Peyer's patch (tissue), 4 donors: Measurements from ENCODE around the gene CHST12. TPM values are rescaled to one million over a fixed set of nuclear protein-coding genes. Genes with fewer than 3 reads are reported as not detected.

Experiments
- DNase-seq, 3 donors: peaks; one replicate each; pipeline ENCODE4 v3.0.0-alpha.2; 2017 to 2019
- H3K27ac ChIP-seq, 4 donors: fragments of 200-600 bp; sonication (generic); one replicate each; pipeline ENCODE4 v1.5.1; 2016 to 2019
- H3K27me3 ChIP-seq, 2 donors: fragments of 200-600 bp; sonication (generic); one replicate each; pipeline ENCODE4 v1.5.1; 2019
- H3K36me3 ChIP-seq, 3 donors: fragments of 200-600 bp; sonication (generic); one replicate each; pipeline ENCODE4 v1.5.1; 2016 to 2019
- H3K4me1 ChIP-seq, 4 donors: fragments of 200-600 bp; sonication (generic); one replicate each; pipeline ENCODE4 v1.5.1; 2016 to 2019
- H3K4me3 ChIP-seq, 4 donors: fragments of 200-600 bp; sonication (generic); 1 replicate in 3 of 4; 2 replicates in 1 of 4; pipeline ENCODE4 v1.5.1; 2016 to 2019; ENCODE audit warnings: mild to moderate bottlenecking in 1 of 4
- H3K9me3 ChIP-seq, 4 donors: fragments of 200-600 bp; sonication (generic); one replicate each; pipeline ENCODE4 v1.5.1; 2016 to 2019; ENCODE audit warnings: mild to moderate bottlenecking in 1 of 4
- CTCF ChIP-seq, 6 experiments: fragments of 450-650 bp in 4 of 6; fragments of 200-600 bp in 2 of 6; sonication (generic) in 1 of 6; IDR thresholded peaks; one replicate each; pipeline ENCODE4 v1.5.1; 2017 to 2019; ENCODE audit warnings: antibody characterized with exemption in 6 of 6, mild to moderate bottlenecking in 3 of 6, moderate library complexity in 1 of 6
- POLR2A ChIP-seq, 2 donors: fragments of 450-650 bp; IDR thresholded peaks; one replicate each; pipeline ENCODE4 v1.5.1; 2017; ENCODE audit warnings: antibody characterized with exemption in 2 of 2, mild to moderate bottlenecking in 2 of 2, moderate library complexity in 2 of 2
- total RNA-seq, 4 donors: library from RNA; depleted of rRNA; stranded (reverse); fragments of >200 nt; gene quantifications; one replicate each; pipeline ENCODE4 v1.1.0, GENCODE V29; 2016

The CHST12 gene
- total RNA-seq, 4 donors from 2014 or later: 6.0 to 17.3 (median 13.1) TPM

GRCh38 chr7:2459674-2460073 is 56.3 kb downstream of the CHST12 start:
- H3K4me3 ChIP-seq: no peak overlapping the region
- TF ChIP-seq CTCF (IDR thresholded peaks at IDR 0.05): no peak
- TF ChIP-seq POLR2A (IDR thresholded peaks at IDR 0.05): no peak
- no peaks in the 10 kb centered on the region for H3K27me3 ChIP-seq
- H3K27ac ChIP-seq: no peak overlapping the region
- no peak for DNase-seq
- no peaks in the 10 kb centered on the region for H3K9me3 ChIP-seq
- H3K4me1 ChIP-seq: no peaks in the 10 kb centered on the region
- no peaks in the 10 kb centered on the region for H3K36me3 ChIP-seq

GRCh38 chr7:2460188-2460587 is 56.8 kb downstream of the CHST12 start:
- no peak for DNase-seq
- Histone ChIP-seq H3K4me1 (no peaks in the 10 kb centered on the region), H3K27me3 (no peaks in the 10 kb centered on the region), H3K4me3 (no peak overlapping the region), H3K27ac (no peak overlapping the region), H3K36me3 (no peaks in the 10 kb centered on the region), H3K9me3 (no peaks in the 10 kb centered on the region)
- TF ChIP-seq CTCF (IDR thresholded peaks at IDR 0.05) (no peak), POLR2A (IDR thresholded peaks at IDR 0.05) (no peak)

- H3K4me1 ChIP-seq: no peaks in the 10 kb centered on the region
- H3K27ac ChIP-seq: no peak overlapping the region
- H3K27me3 ChIP-seq: no peaks in the 10 kb centered on the region
- no peaks in the 10 kb centered on the region for H3K9me3 ChIP-seq
- H3K4me3 ChIP-seq: no peak overlapping the region
- TF ChIP-seq CTCF (IDR thresholded peaks at IDR 0.05) (no peak), POLR2A (IDR thresholded peaks at IDR 0.05) (no peak)
- H3K36me3 ChIP-seq: no peaks in the 10 kb centered on the region
- no peak for DNase-seq
Measured at GRCh38 chr7:2460641-2461040, 57.2 kb downstream of the CHST12 start.

- Histone ChIP-seq H3K27ac (no peak overlapping the region), H3K27me3 (no peaks in the 10 kb centered on the region), H3K9me3 (no peaks in the 10 kb centered on the region), H3K4me3 (no peak overlapping the region), H3K4me1 (no peaks in the 10 kb centered on the region), H3K36me3 (no peaks in the 10 kb centered on the region)
- TF ChIP-seq CTCF (IDR thresholded peaks at IDR 0.05): no peak
- TF ChIP-seq POLR2A (IDR thresholded peaks at IDR 0.05): no peak
- no peak for DNase-seq
Measured at GRCh38 chr7:2461268-2462026, 58.0 kb downstream of the CHST12 start.

- no peaks in the 10 kb centered on the region for H3K4me1 ChIP-seq
- no peaks in the 10 kb centered on the region for H3K36me3 ChIP-seq
Measured at GRCh38 chr7:2462731-2463130, 59.3 kb downstream of the CHST12 start.

More at GRCh38 chr7:2462731-2463130, 59.3 kb downstream of the CHST12 start:
- no peaks in the 10 kb centered on the region for H3K27me3 ChIP-seq
- no peak for DNase-seq
- no peak overlapping the region for H3K4me3 ChIP-seq
- H3K9me3 ChIP-seq: no peaks in the 10 kb centered on the region
- no peak overlapping the region for H3K27ac ChIP-seq
- TF ChIP-seq POLR2A (IDR thresholded peaks at IDR 0.05) (no peak), CTCF (IDR thresholded peaks at IDR 0.05) (no peak)
